Coronary artery (tissue), 2 donors: Measurements from ENCODE around the gene PSMA6.
"Not testable (repeated sequence)": the region's sequence is repeated elsewhere in the genome, so short reads cannot be mapped to it uniquely, and the experiment has no call there.

Experiments used
- DNase-seq: peaks from one replicate; pipeline ENCODE4 v3.0.0-alpha.2; 2017; ENCODE audit warnings: low spot score
- H3K27ac ChIP-seq, 2 donors: fragments of 200-600 bp; sonication (generic); one replicate each; pipeline ENCODE4 v1.5.1; 2016 to 2019
- H3K4me3 ChIP-seq: fragments of 200-600 bp; sonication (generic); 2 replicates; pipeline ENCODE4 v1.5.1; 2016; ENCODE audit warnings: mild to moderate bottlenecking, moderate library complexity
- TF ChIP-seq, protein P1 (sequence below): fragments of 200-600 bp; sonication (generic); IDR thresholded peaks from one replicate; pipeline ENCODE4 v1.5.1; 2019; ENCODE audit warnings: antibody characterized with exemption

PSMA6 gene

DNA sequence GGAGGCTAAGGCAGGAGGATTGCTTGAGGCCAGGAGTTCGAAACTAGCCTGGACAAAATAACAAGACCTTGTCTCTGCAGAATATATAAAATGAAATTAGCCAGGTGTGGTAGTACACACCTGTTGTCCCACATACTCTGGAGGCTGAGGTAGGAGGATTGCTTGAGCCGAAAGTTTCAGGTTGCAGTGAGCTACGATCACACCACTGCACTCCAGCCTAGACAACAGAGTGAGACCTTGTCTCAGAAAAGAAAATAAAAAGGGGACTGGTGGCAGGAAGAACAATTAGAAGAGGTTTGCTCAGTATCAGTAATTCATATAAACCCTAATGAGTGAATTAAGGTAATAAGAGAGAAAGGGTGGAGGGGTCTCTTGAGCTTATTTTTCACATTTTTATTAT is 8.0 kb downstream of the PSMA6 start:
- TF ChIP-seq, protein P1, sequence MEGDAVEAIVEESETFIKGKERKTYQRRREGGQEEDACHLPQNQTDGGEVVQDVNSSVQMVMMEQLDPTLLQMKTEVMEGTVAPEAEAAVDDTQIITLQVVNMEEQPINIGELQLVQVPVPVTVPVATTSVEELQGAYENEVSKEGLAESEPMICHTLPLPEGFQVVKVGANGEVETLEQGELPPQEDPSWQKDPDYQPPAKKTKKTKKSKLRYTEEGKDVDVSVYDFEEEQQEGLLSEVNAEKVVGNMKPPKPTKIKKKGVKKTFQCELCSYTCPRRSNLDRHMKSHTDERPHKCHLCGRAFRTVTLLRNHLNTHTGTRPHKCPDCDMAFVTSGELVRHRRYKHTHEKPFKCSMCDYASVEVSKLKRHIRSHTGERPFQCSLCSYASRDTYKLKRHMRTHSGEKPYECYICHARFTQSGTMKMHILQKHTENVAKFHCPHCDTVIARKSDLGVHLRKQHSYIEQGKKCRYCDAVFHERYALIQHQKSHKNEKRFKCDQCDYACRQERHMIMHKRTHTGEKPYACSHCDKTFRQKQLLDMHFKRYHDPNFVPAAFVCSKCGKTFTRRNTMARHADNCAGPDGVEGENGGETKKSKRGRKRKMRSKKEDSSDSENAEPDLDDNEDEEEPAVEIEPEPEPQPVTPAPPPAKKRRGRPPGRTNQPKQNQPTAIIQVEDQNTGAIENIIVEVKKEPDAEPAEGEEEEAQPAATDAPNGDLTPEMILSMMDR: no peak
- Histone ChIP-seq H3K27ac (no peak overlapping the region), H3K4me3 (no peak overlapping the region)
- DNase-seq: no peak

DNA sequence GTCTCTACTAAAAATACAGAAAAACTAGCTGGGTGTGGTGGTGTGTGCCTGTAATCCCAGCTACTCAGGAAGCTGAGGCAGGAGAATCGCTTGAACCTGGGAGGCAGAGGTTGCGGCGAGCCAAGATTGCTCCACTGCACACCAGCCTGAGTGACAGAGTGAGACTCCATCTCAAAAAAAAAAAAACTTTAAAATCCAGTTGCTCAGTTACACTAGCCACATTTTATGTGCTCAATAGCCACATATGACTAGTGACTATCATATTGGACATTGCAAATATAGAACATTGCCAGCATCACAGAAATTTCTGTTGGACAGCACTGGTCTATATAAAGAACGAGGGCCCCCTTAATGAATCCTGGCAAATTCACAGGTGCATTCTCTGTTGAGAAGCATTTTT is 9.2 kb downstream of the PSMA6 start:
- not testable (repeated sequence) for DNase-seq, H3K4me3 ChIP-seq, H3K27ac ChIP-seq

GRCh38 chr14:35301735-35302528 is 9.8 kb downstream of the PSMA6 start:
- Histone ChIP-seq H3K4me3 (no peak overlapping the region), H3K27ac (no peak overlapping the region)
- TF ChIP-seq, protein P1: no peak
- no peak for DNase-seq

- H3K4me3 ChIP-seq: no peak overlapping the region
- no peak for DNase-seq
- TF ChIP-seq, protein P1: no peak
- no peak overlapping the region for H3K27ac ChIP-seq
Observed at GRCh38 chr14:35303149-35303935, 11.2 kb downstream of the PSMA6 start.

DNA sequence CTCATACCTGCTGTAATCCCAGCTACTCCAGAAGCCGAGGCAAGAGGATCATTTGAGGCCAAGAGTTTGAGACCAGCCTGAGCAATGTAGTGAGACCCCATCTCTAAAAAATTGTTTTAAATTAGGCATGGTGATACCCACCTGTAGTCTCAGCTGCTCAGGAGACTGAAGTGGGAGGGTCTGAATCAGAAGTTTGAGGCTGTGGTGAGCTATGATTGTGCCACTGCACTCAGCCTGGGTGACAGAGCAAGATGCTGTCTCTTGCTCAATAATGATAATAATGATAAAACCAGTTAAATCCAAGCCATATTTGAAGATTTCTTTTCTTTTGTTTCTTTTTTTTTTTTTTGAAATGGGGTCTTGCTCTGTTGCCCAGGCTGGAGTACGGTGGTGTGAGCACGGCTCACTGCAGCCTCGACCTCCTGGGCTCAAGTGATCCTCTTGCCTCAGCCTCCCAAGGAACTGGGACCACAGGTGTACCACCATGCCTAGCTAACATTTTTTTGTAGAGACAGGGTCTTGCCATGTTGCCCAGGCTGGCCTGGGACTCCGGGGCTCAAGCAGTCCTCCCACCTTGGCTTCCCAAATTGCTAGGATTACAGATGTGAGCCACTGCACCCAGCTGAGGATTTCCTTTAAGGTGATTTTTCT is 12.8 kb downstream of the PSMA6 start:
- TF ChIP-seq, protein P1: no peak

DNA sequence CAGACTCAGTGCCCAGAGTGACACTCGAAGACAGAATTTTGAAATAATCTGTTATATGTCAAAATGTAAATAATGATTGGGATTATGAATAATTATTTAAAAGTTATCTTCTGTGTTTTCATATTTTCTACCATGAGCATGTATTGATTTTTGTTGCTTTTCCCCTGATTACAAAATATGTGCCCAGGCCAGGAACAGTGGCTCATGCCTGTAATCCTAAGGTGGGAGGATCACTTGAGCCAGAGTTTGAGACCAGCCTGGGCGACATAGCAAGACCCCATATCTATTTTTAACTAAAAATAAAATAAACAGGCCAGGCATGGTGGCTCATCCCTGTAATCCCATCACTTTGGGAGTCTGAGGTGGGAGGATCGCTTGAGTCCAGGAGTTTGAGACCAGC is 13.5 kb downstream of the PSMA6 start:
- Histone ChIP-seq H3K4me3 (no peak overlapping the region), H3K27ac (no peak overlapping the region)
- DNase-seq: no peak
- TF ChIP-seq, protein P1: no peak

More for the DNA sequence above, 12.8 kb downstream of the PSMA6 start:
- H3K4me3 ChIP-seq: no peak overlapping the region
- no peak for DNase-seq
- H3K27ac ChIP-seq: no peak overlapping the region

- Histone ChIP-seq H3K27ac (no peak overlapping the region), H3K4me3 (no peak overlapping the region)
- TF ChIP-seq, protein P1: no peak
- no peak for DNase-seq
Observed at GRCh38 chr14:35306114-35306513, 13.9 kb downstream of the PSMA6 start.
